B cell (primary cell): Measurements from ENCODE around the gene MUC6.

Source experiments
- EZH2 ChIP-seq: IDR thresholded peaks from 2 replicates; pipeline ENCODE4 v1.6.1; 2012; ENCODE audit warnings: borderline replicate concordance, low read depth, mild to moderate bottlenecking, moderate library complexity, low read length; ENCODE audit not compliant: insufficient read depth, poor library complexity, severe bottlenecking
- TF ChIP-seq, protein P1 (sequence below): fragments of 200-600 bp; IDR thresholded peaks from one replicate; pipeline ENCODE4 v1.8.0; 2022; ENCODE audit warnings: antibody characterized with exemption, mild to moderate bottlenecking

DNA sequence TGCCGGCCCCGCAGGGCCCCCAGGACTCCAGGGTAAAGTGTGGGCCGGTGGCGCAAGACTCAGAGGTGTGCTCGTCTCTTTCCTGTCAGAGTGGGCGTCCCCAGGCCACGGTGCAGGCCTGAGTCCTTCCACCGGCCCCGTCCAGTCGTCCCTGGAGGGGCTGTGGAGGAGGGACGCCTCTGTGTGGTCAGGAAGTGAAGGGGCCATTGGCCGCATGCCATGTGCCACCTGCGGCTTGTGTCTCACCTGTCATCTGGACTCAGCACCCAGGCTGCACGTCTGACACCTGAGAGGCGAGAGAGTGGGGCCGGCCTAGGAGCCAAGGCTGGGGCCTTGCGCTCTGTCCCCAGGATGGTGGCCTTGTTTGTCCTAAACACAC is 25.2 kb downstream of the MUC6 start:
- no peak for TF ChIP-seq EZH2
- TF ChIP-seq, protein P1, sequence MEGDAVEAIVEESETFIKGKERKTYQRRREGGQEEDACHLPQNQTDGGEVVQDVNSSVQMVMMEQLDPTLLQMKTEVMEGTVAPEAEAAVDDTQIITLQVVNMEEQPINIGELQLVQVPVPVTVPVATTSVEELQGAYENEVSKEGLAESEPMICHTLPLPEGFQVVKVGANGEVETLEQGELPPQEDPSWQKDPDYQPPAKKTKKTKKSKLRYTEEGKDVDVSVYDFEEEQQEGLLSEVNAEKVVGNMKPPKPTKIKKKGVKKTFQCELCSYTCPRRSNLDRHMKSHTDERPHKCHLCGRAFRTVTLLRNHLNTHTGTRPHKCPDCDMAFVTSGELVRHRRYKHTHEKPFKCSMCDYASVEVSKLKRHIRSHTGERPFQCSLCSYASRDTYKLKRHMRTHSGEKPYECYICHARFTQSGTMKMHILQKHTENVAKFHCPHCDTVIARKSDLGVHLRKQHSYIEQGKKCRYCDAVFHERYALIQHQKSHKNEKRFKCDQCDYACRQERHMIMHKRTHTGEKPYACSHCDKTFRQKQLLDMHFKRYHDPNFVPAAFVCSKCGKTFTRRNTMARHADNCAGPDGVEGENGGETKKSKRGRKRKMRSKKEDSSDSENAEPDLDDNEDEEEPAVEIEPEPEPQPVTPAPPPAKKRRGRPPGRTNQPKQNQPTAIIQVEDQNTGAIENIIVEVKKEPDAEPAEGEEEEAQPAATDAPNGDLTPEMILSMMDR = no peak
